Gastrocnemius medialis (tissue), 4 donors: ENCODE results near the gene HYAL2. TPM values are rescaled to one million over a fixed set of nuclear protein-coding genes. Genes with fewer than 3 reads are reported as not detected.

Experiments used
- ATAC-seq, 2 donors: fragments of 150-250 bp; one replicate each; pipeline ENCODE4 v1.9.1; 2016
- DNase-seq, 2 donors: peaks; one replicate each; pipeline ENCODE4 v3.0.0-alpha.2; 2019
- H3K27ac ChIP-seq, 4 donors: fragments of 200-600 bp; sonication (generic); 1 replicate in 1 of 4; 2 replicates in 3 of 4; pipeline ENCODE4 v1.5.1; 2016 to 2018; ENCODE audit warnings: mild to moderate bottlenecking in 2 of 4, moderate library complexity in 1 of 4
- H3K27me3 ChIP-seq, 3 donors: fragments of 200-600 bp; sonication (generic) in 2 of 3; 1 replicate in 1 of 3; 2 replicates in 2 of 3; pipeline versions ENCODE4 v1.5.1 to v1.6.0; 2016 to 2019; ENCODE audit warnings: mild to moderate bottlenecking in 1 of 3, moderate library complexity in 1 of 3
- H3K36me3 ChIP-seq, 2 donors: fragments of 200-600 bp; sonication (generic) in 1 of 2; one replicate each; pipeline ENCODE4 v1.5.1; 2017 to 2018
- H3K4me1 ChIP-seq, 2 donors: fragments of 200-600 bp; sonication (generic) in 1 of 2; one replicate each; pipeline ENCODE4 v1.5.1; 2016 to 2017; ENCODE audit warnings: mild to moderate bottlenecking in 2 of 2
- H3K4me3 ChIP-seq, 4 donors: fragments of 200-600 bp; sonication (generic) in 3 of 4; 1 replicate in 1 of 4; 2 replicates in 3 of 4; pipeline ENCODE4 v1.5.1; 2016 to 2019; ENCODE audit warnings: mild to moderate bottlenecking in 2 of 4
- H3K9me3 ChIP-seq, 3 donors: fragments of 200-600 bp; sonication (generic) in 2 of 3; 1 replicate in 1 of 3; 2 replicates in 2 of 3; pipeline ENCODE4 v1.5.1; 2016 to 2019
- CTCF ChIP-seq, 5 experiments: fragments of 450-650 bp in 3 of 5; fragments of 200-600 bp in 2 of 5; sonication (generic) in 2 of 5; IDR thresholded peaks in 4 of 5; conservative IDR thresholded peaks in 1 of 5; 1 replicate in 4 of 5; 2 replicates in 1 of 5; pipeline ENCODE4 v1.5.1; 2016 to 2019; ENCODE audit warnings: antibody characterized with exemption in 5 of 5, mild to moderate bottlenecking in 3 of 5, moderate library complexity in 3 of 5
- POLR2A ChIP-seq, 2 donors: fragments of 450-650 bp; IDR thresholded peaks; one replicate each; pipeline ENCODE4 v1.6.1; 2017; ENCODE audit warnings: antibody characterized with exemption in 2 of 2, mild to moderate bottlenecking in 2 of 2, moderate library complexity in 2 of 2
- in situ Hi-C, 4 donors: fragments of 200-750 bp; cut with MboI; loops; one replicate each; pipeline versions ENCODE4 v1.15.0 to v1.8.0; 2017; ENCODE audit warnings: low sequenced_read_pairs in 4 of 4
- intact Hi-C: fragments of 100-400 bp; cut with DNase I; formaldehyde crosslinking; loops from one replicate; pipeline ENCODE4 v1.15.1; 2023; ENCODE audit warnings: low total_unique reads
- total RNA-seq, 4 donors: library from RNA; depleted of rRNA; stranded (reverse); fragments of >200 nt; gene quantifications; one replicate each; pipeline versions ENCODE4 v1.1.0 to v1.2.3, GENCODE V29; 2016

The HYAL2 gene
- total RNA-seq, 4 donors from 2014 or later = 47.0 to 69.8 (median 65.4) TPM

DNA sequence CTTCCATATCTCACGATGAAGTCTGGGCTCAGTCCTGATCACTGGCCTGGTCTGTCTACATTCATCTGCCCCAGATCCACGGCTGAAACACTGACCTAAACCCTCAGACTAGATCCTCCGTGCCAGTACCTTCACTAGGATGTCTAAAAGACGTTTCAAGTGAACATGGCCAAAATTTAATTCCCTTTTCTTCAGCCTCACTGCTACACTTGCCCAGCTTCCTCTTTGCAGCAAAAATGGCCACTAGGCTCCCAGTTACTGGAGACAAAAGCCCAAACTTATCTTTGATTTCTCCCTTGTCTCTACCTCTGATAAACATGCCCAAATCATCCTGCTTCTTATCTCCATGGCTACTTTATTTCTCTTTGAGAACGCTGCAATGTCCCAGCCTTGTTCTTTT, 16.4 kb upstream of the HYAL2 start:
- TF ChIP-seq POLR2A (IDR thresholded peaks at IDR 0.05) (no peak), CTCF (IDR thresholded peaks at IDR 0.05 in 4 of 5, conservative IDR thresholded peaks at IDR 0.05 in 1 of 5) (no peak)
- in situ Hi-C loops (no loop called here), intact Hi-C loops (no loop called here)
- Histone ChIP-seq H3K27ac (peak overlapping the region; percentile 89 to 98 (median 97)), H3K36me3 (no peaks in the 10 kb centered on the region), H3K4me1 (peaks cover 31 to 54% of the 10 kb centered on the region in 2 donors), H3K4me3 (peak overlapping the region in 1 of 4 donors; percentile 75), H3K9me3 (no peaks in the 10 kb centered on the region), H3K27me3 (no peaks in the 10 kb centered on the region)
- DNase-seq (no peak), ATAC-seq (no peak)

DNA sequence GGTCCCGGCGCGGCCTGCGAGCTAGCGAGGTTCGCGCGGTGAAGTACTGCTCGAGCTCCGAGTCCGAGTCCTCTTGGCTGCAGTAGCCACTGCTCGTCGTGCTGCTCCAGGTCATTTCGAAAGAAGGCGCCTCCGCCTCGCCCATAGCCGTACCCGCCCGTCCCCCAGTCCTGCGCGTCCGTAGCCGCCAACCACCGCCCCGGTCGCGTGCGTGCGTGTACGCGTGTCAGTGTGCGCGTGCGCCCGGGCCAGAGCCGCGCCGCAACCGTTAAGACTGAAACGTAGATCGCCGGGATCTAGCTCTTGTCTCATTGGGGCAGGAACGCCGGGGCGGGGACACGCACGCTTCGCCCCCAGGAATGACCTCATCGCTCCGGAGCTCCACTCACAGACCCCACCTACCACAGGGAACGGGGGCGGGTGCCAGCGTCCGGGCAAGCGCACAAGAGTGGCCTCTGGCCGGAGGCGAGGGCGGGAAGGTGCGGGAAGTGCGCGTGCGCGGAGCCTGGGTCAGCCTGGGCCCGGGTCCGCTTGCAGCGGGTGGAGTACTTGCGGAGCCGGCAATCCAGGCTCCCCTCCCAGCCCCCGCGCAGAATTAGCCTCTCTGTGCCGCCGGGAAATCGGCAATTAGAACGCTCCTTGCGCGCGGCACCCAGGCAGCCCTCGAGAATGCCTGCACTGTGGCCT, 14.8 kb upstream of the HYAL2 start:
- ATAC-seq = peak; percentile 84 to 86
- in situ Hi-C loops = no loop called here
- no peaks in the 10 kb centered on the region for H3K27me3 ChIP-seq
- H3K27ac ChIP-seq = peak overlapping the region; percentile 89 to 98 (median 97)
- H3K4me3 ChIP-seq = peak overlapping the region; percentile 75 to 91 (median 82)
- H3K4me1 ChIP-seq = peaks cover 38 to 64% of the 10 kb centered on the region in 2 donors
- no peaks in the 10 kb centered on the region for H3K36me3 ChIP-seq
- peak; percentile 100 for DNase-seq
- no peak for TF ChIP-seq CTCF (IDR thresholded peaks at IDR 0.05 in 4 of 5, conservative IDR thresholded peaks at IDR 0.05 in 1 of 5)
- TF ChIP-seq POLR2A (IDR thresholded peaks at IDR 0.05) = peak; percentile 94 to 96
- no peaks in the 10 kb centered on the region for H3K9me3 ChIP-seq
- intact Hi-C loops = loop anchor here (1.0 kb wide), 1 partner anchor 16 kb away; no protein-coding TSS in a partner anchor

GRCh38 chr3:50336452-50337174, 14.1 kb upstream of the HYAL2 start:
- H3K27me3 ChIP-seq = no peaks in the 10 kb centered on the region
- in situ Hi-C loops (no loop called here), intact Hi-C loops (loop anchor here (1.0 kb wide), 1 partner anchor 15 kb away; no protein-coding TSS in a partner anchor)
- peak overlapping the region; percentile 89 to 98 (median 97) for H3K27ac ChIP-seq
- H3K4me1 ChIP-seq = peaks cover 38 to 64% of the 10 kb centered on the region in 2 donors
- H3K4me3 ChIP-seq = peak overlapping the region; percentile 75 to 91 (median 82)
- H3K9me3 ChIP-seq = no peaks in the 10 kb centered on the region
- DNase-seq (no peak), ATAC-seq (peak; percentile 3 to 7)
- peaks cover 0 to 7% of the 10 kb centered on the region in 2 donors for H3K36me3 ChIP-seq
- TF ChIP-seq POLR2A (IDR thresholded peaks at IDR 0.05) = no peak
- no peak for TF ChIP-seq CTCF (IDR thresholded peaks at IDR 0.05 in 4 of 5, conservative IDR thresholded peaks at IDR 0.05 in 1 of 5)

GRCh38 chr3:50334339-50335075, 12.0 kb upstream of the HYAL2 start:
- H3K36me3 ChIP-seq = peaks cover 0 to 28% of the 10 kb centered on the region in 2 donors
- DNase-seq = no peak
- no peak for ATAC-seq
- H3K27ac ChIP-seq = peak overlapping the region; percentile 89 to 98 (median 97)
- in situ Hi-C loops = no loop called here
- TF ChIP-seq CTCF (IDR thresholded peaks at IDR 0.05 in 4 of 5, conservative IDR thresholded peaks at IDR 0.05 in 1 of 5) (no peak), POLR2A (IDR thresholded peaks at IDR 0.05) (no peak)
- H3K9me3 ChIP-seq = no peaks in the 10 kb centered on the region
- H3K4me3 ChIP-seq = peak overlapping the region in 3 of 4 donors; percentile 10 to 83 (median 75)
- peaks cover 38 to 47% of the 10 kb centered on the region in 2 donors for H3K4me1 ChIP-seq
- no peaks in the 10 kb centered on the region for H3K27me3 ChIP-seq
- intact Hi-C loops = no loop called here
